ENCODE results near the gene VPS9D1. TPM values are rescaled to one million over a fixed set of nuclear protein-coding genes. Genes with fewer than 3 reads are reported as not detected.
"Not testable (repeated sequence)": the region's sequence is repeated elsewhere in the genome, so short reads cannot be mapped to it uniquely, and the experiment has no call there.

The VPS9D1 gene
- total and polyA plus RNA-seq, 10 of the 15 experiments (the other 5 are each of a cell fraction or from before 2014, with no cell fraction given) = 0.65 to 4.2 (median 1.1) TPM

- CTCF ChIA-PET = no interaction called here
- H4K20me1 ChIP-seq (ENCODE audit: control insufficient read depth, insufficient read depth) = no peaks in the 10 kb centered on the region
- in situ Hi-C loops (cut with MboI) (no loop called here), intact Hi-C loops (cut with micrococcal nuclease; ENCODE audit: unreplicated experiment) (no loop called here)
- H3K27me3 ChIP-seq (replicated peaks in 1 of 2; ENCODE audit: control insufficient read depth in 2 of 2, insufficient read depth in 2 of 2, low read length in 1 of 2) = no peaks in the 10 kb centered on the region
- no peak overlapping the region for H2AFZ ChIP-seq (ENCODE audit: control insufficient read depth, low read depth, low read length)
- H3K4me1 ChIP-seq (ENCODE audit: control insufficient read depth, insufficient read depth, low read length) = peaks cover 6% of the 10 kb centered on the region; the same call in 1 of the 2 replicates
- SMC1A ChIA-PET (ENCODE audit: uncharacterized antibody, unreplicated experiment) = no interaction called here
- DNase-seq (ENCODE audit: low read depth, low spot score) = no peak
- no TSS peak for BruUV-seq (replicated peaks)
- peaks cover 11% of the 10 kb centered on the region for H3K79me2 ChIP-seq (ENCODE audit: control insufficient read depth, insufficient read depth, low read length)
- H3K9ac ChIP-seq (ENCODE audit: control insufficient read depth, insufficient read depth, low read length) = no peak overlapping the region
- H3K4me2 ChIP-seq (ENCODE audit: control insufficient read depth, insufficient read depth) = no peak overlapping the region
- H3K27ac ChIP-seq (ENCODE audit: control insufficient read depth, insufficient read depth) = no peak overlapping the region
- RAD21 ChIA-PET (ENCODE audit: unreplicated experiment) = interaction anchor here (0.6 kb wide), 1 partner anchor 296 kb away, joined by 3 read pairs; no protein-coding TSS in a partner anchor
- no peak for FAIRE-seq
- peaks cover 0 to 12% of the 10 kb centered on the region in 2 experiments; a peak in 3 of 4 replicates for H3K36me3 ChIP-seq (ENCODE audit: control insufficient read depth in 2 of 2, insufficient read depth in 2 of 2, low read length in 1 of 2)
- WGBS (ENCODE audit: insufficient coverage, insufficient replicate concordance, low lambda C conversion rate, missing lambda C conversion rate) = 92% methylated on average over 16 of the region's 16 CpGs
- TF ChIP-seq ELK1 (IDR thresholded peaks at IDR 0.05; ENCODE audit: low read depth, low read length) = no peak
- ATAC-seq = no peak
- POLR2A ChIA-PET = no interaction called here
- no peak overlapping the region for H3K4me3 ChIP-seq
- no peaks in the 10 kb centered on the region for H3K9me3 ChIP-seq (replicated peaks; ENCODE audit: control insufficient read depth, insufficient read depth, low read length)
Measured at GRCh38 chr16:89690392-89690901, 30.3 kb downstream of the VPS9D1 start.

GRCh38 chr16:89689621-89690020 lies 31.1 kb downstream of the VPS9D1 start:
- BruUV-seq (replicated peaks); H3K4me3 ChIP-seq; H3K9me3 ChIP-seq (replicated peaks; ENCODE audit: control insufficient read depth, insufficient read depth, low read length); H3K27ac ChIP-seq (ENCODE audit: control insufficient read depth, insufficient read depth); H2AFZ ChIP-seq (ENCODE audit: control insufficient read depth, low read depth, low read length); ATAC-seq; H3K9ac ChIP-seq (ENCODE audit: control insufficient read depth, insufficient read depth, low read length); H4K20me1 ChIP-seq (ENCODE audit: control insufficient read depth, insufficient read depth); in situ Hi-C loops (cut with MboI); H3K36me3 ChIP-seq (ENCODE audit: control insufficient read depth in 2 of 2, insufficient read depth in 2 of 2, low read length in 1 of 2); RAD21 ChIA-PET (ENCODE audit: unreplicated experiment); SMC1A ChIA-PET (ENCODE audit: uncharacterized antibody, unreplicated experiment); POLR2A ChIA-PET; H3K27me3 ChIP-seq (replicated peaks in 1 of 2; ENCODE audit: control insufficient read depth in 2 of 2, insufficient read depth in 2 of 2, low read length in 1 of 2); H3K4me2 ChIP-seq (ENCODE audit: control insufficient read depth, insufficient read depth); intact Hi-C loops (cut with micrococcal nuclease; ENCODE audit: unreplicated experiment); H3K4me1 ChIP-seq (ENCODE audit: control insufficient read depth, insufficient read depth, low read length); FAIRE-seq; DNase-seq (ENCODE audit: low read depth, low spot score): not testable (repeated sequence)
- CTCF ChIA-PET = interaction anchor here (0.6 to 1.7 kb wide), 2 partner anchors 10 to 18 kb away, joined by 3 to 5 read pairs; no protein-coding TSS in a partner anchor
- WGBS (ENCODE audit: insufficient coverage, insufficient replicate concordance, low lambda C conversion rate, missing lambda C conversion rate) = 80% methylated on average over 4 of the region's 4 CpGs
- peaks cover 11% of the 10 kb centered on the region for H3K79me2 ChIP-seq (ENCODE audit: control insufficient read depth, insufficient read depth, low read length)

Measured in GM12878 (cell line).